Fibroblast of villous mesenchyme (primary cell): ENCODE data around the gene SERF2. TPM values are rescaled to one million over a fixed set of nuclear protein-coding genes. Genes with fewer than 3 reads are reported as not detected.
"Not testable (repeated sequence)": the region's sequence is repeated elsewhere in the genome, so short reads cannot be mapped to it uniquely, and the experiment has no call there.

Experiments used
- DNase-seq: peaks from one replicate; pipeline ENCODE4 v3.0.0-alpha.2; 2010; ENCODE audit warnings: low read depth
- H3K4me3 ChIP-seq: 2 replicates; pipeline ENCODE4 v1.5.1; 2011; ENCODE audit warnings: low read depth, mild to moderate bottlenecking, low read length
- total RNA-seq: library from RNA; depleted of rRNA; stranded (reverse); fragments of >200 nt; gene quantifications from 2 replicates; pipeline ENCODE4 v1.2.3, GENCODE V29; 2012
- TF ChIP-seq, protein P1 (sequence below): IDR thresholded peaks from 2 replicates; pipeline ENCODE4 v1.5.1; 2012; ENCODE audit warnings: low read depth, mild to moderate bottlenecking, low read length; ENCODE audit not compliant: insufficient read depth

SERF2 gene
- total RNA-seq, 1 donor, result 255 TPM

- peak within 1 kb of the TSS; percentile 97 for H3K4me3 ChIP-seq
- no peak for DNase-seq
- TF ChIP-seq, protein P1, sequence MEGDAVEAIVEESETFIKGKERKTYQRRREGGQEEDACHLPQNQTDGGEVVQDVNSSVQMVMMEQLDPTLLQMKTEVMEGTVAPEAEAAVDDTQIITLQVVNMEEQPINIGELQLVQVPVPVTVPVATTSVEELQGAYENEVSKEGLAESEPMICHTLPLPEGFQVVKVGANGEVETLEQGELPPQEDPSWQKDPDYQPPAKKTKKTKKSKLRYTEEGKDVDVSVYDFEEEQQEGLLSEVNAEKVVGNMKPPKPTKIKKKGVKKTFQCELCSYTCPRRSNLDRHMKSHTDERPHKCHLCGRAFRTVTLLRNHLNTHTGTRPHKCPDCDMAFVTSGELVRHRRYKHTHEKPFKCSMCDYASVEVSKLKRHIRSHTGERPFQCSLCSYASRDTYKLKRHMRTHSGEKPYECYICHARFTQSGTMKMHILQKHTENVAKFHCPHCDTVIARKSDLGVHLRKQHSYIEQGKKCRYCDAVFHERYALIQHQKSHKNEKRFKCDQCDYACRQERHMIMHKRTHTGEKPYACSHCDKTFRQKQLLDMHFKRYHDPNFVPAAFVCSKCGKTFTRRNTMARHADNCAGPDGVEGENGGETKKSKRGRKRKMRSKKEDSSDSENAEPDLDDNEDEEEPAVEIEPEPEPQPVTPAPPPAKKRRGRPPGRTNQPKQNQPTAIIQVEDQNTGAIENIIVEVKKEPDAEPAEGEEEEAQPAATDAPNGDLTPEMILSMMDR, result no peak
Measured at GRCh38 chr15:43799945-43800285, 7.8 kb downstream of the SERF2 start, which contains the start of gene SERINC4. TSS of gene SERINC4 (minus strand) at chr15:43800220. CDS start at chr15:43799986, 234 bp downstream.

DNA sequence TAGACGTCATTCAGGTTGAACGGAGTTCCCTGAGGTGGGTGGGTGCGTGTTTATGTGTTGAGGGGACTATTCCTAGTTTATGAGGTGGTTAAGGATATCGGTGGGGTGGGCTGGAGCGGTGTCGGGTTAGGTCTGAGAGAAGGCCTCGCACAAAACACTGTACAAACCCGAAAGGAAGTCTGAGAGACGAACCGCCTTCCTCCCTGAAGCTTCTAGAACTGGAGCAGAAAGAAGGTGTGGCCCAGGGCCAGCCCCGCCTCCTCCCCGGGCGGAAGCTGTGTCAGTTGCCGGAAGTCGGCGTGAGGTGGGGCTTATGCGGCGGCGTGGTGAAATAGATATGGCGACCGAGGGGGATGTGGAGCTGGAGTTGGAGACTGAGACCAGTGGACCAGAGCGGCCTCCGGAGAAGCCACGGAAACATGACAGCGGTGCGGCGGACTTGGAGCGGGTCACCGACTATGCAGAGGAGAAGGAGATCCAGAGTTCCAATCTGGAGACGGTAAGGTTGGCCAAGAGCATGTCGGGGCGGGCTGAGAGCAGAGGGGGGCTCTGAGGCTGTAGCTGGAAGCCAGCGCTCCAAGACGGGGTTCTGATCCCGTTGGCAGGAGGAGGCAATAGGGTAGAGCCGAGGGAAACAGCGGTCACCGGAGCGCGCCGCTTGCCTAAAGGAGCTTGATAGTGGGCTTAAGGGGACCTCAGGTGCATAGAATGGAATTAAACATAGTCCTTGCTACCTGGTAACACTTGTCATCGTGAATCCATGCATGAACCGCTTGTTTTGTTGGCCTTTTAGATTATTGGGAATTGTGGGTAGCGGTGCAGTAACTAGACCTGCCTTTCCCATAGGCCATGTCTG lies 8.4 kb downstream of the SERF2 start, which contains the start of gene HYPK:
Gene HYPK (plus strand): TSS at position 314 of the 856 bp plus-strand sequence. CDS start 24 bp downstream, at position 338.
- H3K4me3 ChIP-seq, result peak within 1 kb of the TSS; percentile 97
- TF ChIP-seq, protein P1, result no peak
- DNase-seq, result peak; percentile 88

GRCh38 chr15:43802676-43803075 lies 10.6 kb downstream of the SERF2 start:
- not testable (repeated sequence) for H3K4me3 ChIP-seq, DNase-seq

- DNase-seq, result no peak
- H3K4me3 ChIP-seq, result no peak overlapping the region
- TF ChIP-seq, protein P1, result no peak
Measured at GRCh38 chr15:43808435-43808950, 16.4 kb downstream of the SERF2 start.

DNA sequence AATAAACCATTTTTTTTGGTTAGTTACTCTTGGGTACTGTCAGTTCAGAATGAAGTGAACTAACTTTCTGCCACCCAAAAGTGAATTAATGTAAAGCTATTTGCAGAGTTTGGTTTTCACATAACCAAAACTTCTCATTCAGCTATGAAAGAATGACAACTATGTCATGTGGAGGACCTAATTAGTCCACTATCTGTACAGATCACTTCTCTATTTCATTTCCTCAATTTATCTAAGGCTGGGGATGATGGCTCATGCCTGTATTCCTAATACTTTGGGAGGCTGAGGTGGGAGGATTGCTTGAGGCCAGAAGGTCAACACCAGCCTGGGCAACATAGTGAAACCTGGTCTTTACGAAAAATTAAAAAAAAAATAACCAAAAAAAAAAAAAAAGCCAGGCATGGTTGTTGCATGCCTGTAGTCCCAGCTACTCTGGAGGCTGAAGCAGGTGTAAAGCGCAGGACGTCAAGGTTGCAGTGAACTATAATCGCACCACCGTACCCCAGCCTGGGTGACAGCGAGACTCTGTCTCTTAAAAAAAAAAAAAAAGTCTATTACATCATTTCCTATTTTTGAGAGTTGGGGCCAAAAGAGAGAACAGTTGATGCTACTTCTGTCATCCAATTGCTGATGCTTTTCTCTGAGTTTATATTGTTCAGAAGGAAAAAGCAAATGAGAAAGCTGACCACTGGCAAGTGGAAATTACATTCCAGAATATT lies 17.0 kb downstream of the SERF2 start:
- H3K4me3 ChIP-seq, result no peak overlapping the region
- TF ChIP-seq, protein P1, result no peak
- DNase-seq, result no peak

DNA sequence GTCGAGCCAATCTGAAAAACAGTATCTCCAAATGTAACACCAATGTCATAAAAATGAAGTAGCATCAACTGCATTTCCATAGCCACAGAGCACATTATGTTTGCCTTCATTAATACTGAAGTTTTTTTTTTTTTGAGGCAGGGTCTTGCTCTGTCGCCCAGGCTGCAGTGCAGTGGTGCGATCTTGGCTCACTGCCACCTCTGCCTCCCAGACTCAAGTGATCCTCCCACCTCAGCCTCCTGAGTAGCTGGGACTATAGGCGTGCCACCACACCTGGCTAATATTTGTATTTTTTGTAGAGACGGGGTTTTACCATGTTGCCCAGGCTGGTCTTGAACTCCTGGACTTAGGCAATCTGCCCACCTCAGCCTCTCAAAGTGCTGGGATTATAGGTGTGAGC lies 22.9 kb downstream of the SERF2 start:
- H3K4me3 ChIP-seq, DNase-seq: not testable (repeated sequence)

- TF ChIP-seq, protein P1, result no peak
- peak; percentile 62 for DNase-seq
- H3K4me3 ChIP-seq, result peak overlapping the region; percentile 30
Measured at GRCh38 chr15:43821505-43821904, 29.4 kb downstream of the SERF2 start.
